Neural cell (in vitro differentiated cells): ENCODE results near the gene CAPZA2. TPM values are rescaled to one million over a fixed set of nuclear protein-coding genes. Genes with fewer than 3 reads are reported as not detected.

Source experiments
- H2AFZ ChIP-seq: fragments of 200-600, 300-800 bp; sonication (generic), shearing (Covaris generic); 2 replicates; pipeline ENCODE4 v1.6.0; 2014; ENCODE audit warnings: low read depth, mild to moderate bottlenecking, antibody characterized with exemption, low read length, moderate library complexity
- H3F3A ChIP-seq: fragments of 200-600 bp; shearing (Covaris generic); 2 replicates; pipeline ENCODE4 v1.6.1; 2016; ENCODE audit warnings: mild to moderate bottlenecking, moderate library complexity, mixed read lengths, antibody characterized with exemption, low read length; ENCODE audit not compliant: insufficient read depth, poor library complexity, severe bottlenecking
- H3K27ac ChIP-seq: fragments of 200-600, 300-800 bp; sonication (generic), shearing (Covaris generic); 2 replicates; pipeline ENCODE4 v1.5.1; 2014; ENCODE audit warnings: mild to moderate bottlenecking, low read length, moderate library complexity
- H3K27me3 ChIP-seq: fragments of 300-800, 200-600 bp; sonication (generic), shearing (Covaris generic); 2 replicates; pipeline ENCODE4 v1.6.0; 2014; ENCODE audit warnings: mild to moderate bottlenecking, low read depth, low read length, moderate library complexity; ENCODE audit not compliant: insufficient read depth
- H3K36me3 ChIP-seq: fragments of 300-800, 200-600 bp; sonication (generic), shearing (Covaris generic); 2 replicates; pipeline ENCODE4 v1.5.1; 2014; ENCODE audit warnings: mild to moderate bottlenecking, antibody characterized with exemption, low read length, moderate library complexity; ENCODE audit not compliant: insufficient read depth
- H3K4me2 ChIP-seq: fragments of 300-800, 200-600 bp; sonication (generic), shearing (Covaris generic); 2 replicates; pipeline ENCODE4 v1.6.0; 2014; ENCODE audit warnings: mild to moderate bottlenecking, low read length
- H3K4me3 ChIP-seq: fragments of 300-800, 200-600 bp; sonication (generic), shearing (Covaris generic); 2 replicates; pipeline ENCODE4 v1.5.1; 2014; ENCODE audit warnings: mild to moderate bottlenecking, low read length, moderate library complexity
- H3K79me2 ChIP-seq: fragments of 200-600 bp; shearing (Covaris generic); replicated peaks from 2 replicates; pipeline ENCODE4 v1.6.0; 2014; ENCODE audit warnings: mild to moderate bottlenecking, low read length, moderate library complexity; ENCODE audit not compliant: insufficient read depth
- H3K9ac ChIP-seq: fragments of 300-800, 200-600 bp; sonication (generic), shearing (Covaris generic); 2 replicates; pipeline ENCODE4 v1.6.1; 2016; ENCODE audit warnings: mild to moderate bottlenecking, low read length, mixed read lengths
- H3K9me2 ChIP-seq: fragments of 200-600 bp; shearing (Covaris generic); 2 replicates; pipeline ENCODE4 v1.6.1; 2016; ENCODE audit warnings: mild to moderate bottlenecking, low read length, mixed read lengths; ENCODE audit not compliant: insufficient read depth
- H3K9me3 ChIP-seq: fragments of 200-600, 300-800 bp; sonication (generic), shearing (Covaris generic); 2 replicates; pipeline ENCODE4 v1.6.1; 2016; ENCODE audit warnings: mild to moderate bottlenecking, mixed run types, low read length, moderate library complexity, mixed read lengths
- H4K20me1 ChIP-seq: fragments of 200-600 bp; shearing (Covaris generic); 2 replicates; pipeline ENCODE4 v1.6.1; 2016; ENCODE audit warnings: mild to moderate bottlenecking, mixed run types; ENCODE audit not compliant: insufficient read depth
- CTCF ChIP-seq: fragments of 450-650 bp; IDR thresholded peaks from 2 replicates; pipeline ENCODE4 v1.5.1; 2014; ENCODE audit warnings: antibody characterized with exemption, mild to moderate bottlenecking, moderate library complexity; ENCODE audit not compliant: poor library complexity, severe bottlenecking
- EP300 ChIP-seq: fragments of 450-650 bp; conservative IDR thresholded peaks from 2 replicates; pipeline ENCODE4 v1.6.1; 2014; ENCODE audit warnings: antibody characterized with exemption, mild to moderate bottlenecking, moderate library complexity; ENCODE audit not compliant: poor library complexity, severe bottlenecking
- MXI1 ChIP-seq: fragments of 450-650 bp; conservative IDR thresholded peaks from 2 replicates; pipeline ENCODE4 v1.6.1; 2014; ENCODE audit warnings: antibody characterized with exemption, mild to moderate bottlenecking; ENCODE audit not compliant: poor library complexity, severe bottlenecking
- POLR2AphosphoS5 ChIP-seq: IDR thresholded peaks from 2 replicates; pipeline ENCODE4 v1.6.1; 2012
- RAD21 ChIP-seq: fragments of 450-650 bp; conservative IDR thresholded peaks from 2 replicates; pipeline ENCODE4 v1.6.1; 2014; ENCODE audit warnings: antibody characterized with exemption, mild to moderate bottlenecking, moderate library complexity
- REST ChIP-seq: IDR thresholded peaks from 2 replicates; pipeline ENCODE4 v1.6.1; 2012; ENCODE audit warnings: borderline replicate concordance
- SMC3 ChIP-seq: fragments of 450-650 bp; conservative IDR thresholded peaks from 2 replicates; pipeline ENCODE4 v1.6.1; 2014; ENCODE audit warnings: antibody characterized with exemption, mild to moderate bottlenecking, moderate library complexity; ENCODE audit not compliant: poor library complexity
- TAF1 ChIP-seq: IDR thresholded peaks from 2 replicates; pipeline ENCODE4 v1.6.1; 2012; ENCODE audit warnings: low read depth
- polyA plus RNA-seq: library from polyadenylated mRNA; depleted of rRNA; stranded (reverse); fragments of >200 nt; gene quantifications from 2 replicates; pipeline ENCODE4 v1.2.3, GENCODE V29; 2014

The CAPZA2 gene
- polyA plus RNA-seq, 1 donor from 2014 or later = 191 TPM

- H3K79me2 ChIP-seq = no peaks in the 10 kb centered on the region
Measured at GRCh38 chr7:116966601-116967000, 104.2 kb downstream of the CAPZA2 start.

GRCh38 chr7:116967254-116967922 is 105.0 kb downstream of the CAPZA2 start:
- no peaks in the 10 kb centered on the region for H3K9me2 ChIP-seq
- H3K9me3 ChIP-seq = no peaks in the 10 kb centered on the region
- no peak overlapping the region for H2AFZ ChIP-seq
- no peak overlapping the region for H3K9ac ChIP-seq
- H3K36me3 ChIP-seq = no peaks in the 10 kb centered on the region
- H3K4me2 ChIP-seq = no peak overlapping the region
- H3F3A ChIP-seq = no peaks in the 10 kb centered on the region
- H3K27me3 ChIP-seq = no peaks in the 10 kb centered on the region
- no peaks in the 10 kb centered on the region for H4K20me1 ChIP-seq
- no peak overlapping the region for H3K4me3 ChIP-seq
- no peaks in the 10 kb centered on the region for H3K79me2 ChIP-seq
- H3K27ac ChIP-seq = no peak overlapping the region
- TF ChIP-seq MXI1 (no peak), RAD21 (no peak), POLR2AphosphoS5 (no peak), EP300 (no peak), SMC3 (no peak), REST (no peak), TAF1 (no peak)

More at GRCh38 chr7:116966601-116967000, 104.2 kb downstream of the CAPZA2 start:
- Histone ChIP-seq H3K9me2 (no peaks in the 10 kb centered on the region), H3K27me3 (no peaks in the 10 kb centered on the region), H3K4me3 (no peak overlapping the region), H3K27ac (no peak overlapping the region), H3K36me3 (no peaks in the 10 kb centered on the region), H3F3A (no peaks in the 10 kb centered on the region), H2AFZ (no peak overlapping the region), H3K9me3 (no peaks in the 10 kb centered on the region), H4K20me1 (no peaks in the 10 kb centered on the region), H3K9ac (no peak overlapping the region), H3K4me2 (no peak overlapping the region)
- TF ChIP-seq POLR2AphosphoS5 = no peak
- no peak for TF ChIP-seq RAD21
- no peak for TF ChIP-seq REST
- TF ChIP-seq TAF1 = no peak
- TF ChIP-seq SMC3 = no peak
- no peak for TF ChIP-seq CTCF
- no peak for TF ChIP-seq EP300
- no peak for TF ChIP-seq MXI1
